Activated T-cell treated with anti-CD3 and anti-CD28 coated beads for 48 hours (primary cell): ENCODE results near the gene ZNRF1.
"Not testable (repeated sequence)": the region's sequence is repeated elsewhere in the genome, so short reads cannot be mapped to it uniquely, and the experiment has no call there.

ENCODE experiments used
- DNase-seq: peaks from one replicate; pipeline ENCODE4 v3.0.0-alpha.2; 2020; ENCODE audit warnings: low read depth

Gene ZNRF1

DNA sequence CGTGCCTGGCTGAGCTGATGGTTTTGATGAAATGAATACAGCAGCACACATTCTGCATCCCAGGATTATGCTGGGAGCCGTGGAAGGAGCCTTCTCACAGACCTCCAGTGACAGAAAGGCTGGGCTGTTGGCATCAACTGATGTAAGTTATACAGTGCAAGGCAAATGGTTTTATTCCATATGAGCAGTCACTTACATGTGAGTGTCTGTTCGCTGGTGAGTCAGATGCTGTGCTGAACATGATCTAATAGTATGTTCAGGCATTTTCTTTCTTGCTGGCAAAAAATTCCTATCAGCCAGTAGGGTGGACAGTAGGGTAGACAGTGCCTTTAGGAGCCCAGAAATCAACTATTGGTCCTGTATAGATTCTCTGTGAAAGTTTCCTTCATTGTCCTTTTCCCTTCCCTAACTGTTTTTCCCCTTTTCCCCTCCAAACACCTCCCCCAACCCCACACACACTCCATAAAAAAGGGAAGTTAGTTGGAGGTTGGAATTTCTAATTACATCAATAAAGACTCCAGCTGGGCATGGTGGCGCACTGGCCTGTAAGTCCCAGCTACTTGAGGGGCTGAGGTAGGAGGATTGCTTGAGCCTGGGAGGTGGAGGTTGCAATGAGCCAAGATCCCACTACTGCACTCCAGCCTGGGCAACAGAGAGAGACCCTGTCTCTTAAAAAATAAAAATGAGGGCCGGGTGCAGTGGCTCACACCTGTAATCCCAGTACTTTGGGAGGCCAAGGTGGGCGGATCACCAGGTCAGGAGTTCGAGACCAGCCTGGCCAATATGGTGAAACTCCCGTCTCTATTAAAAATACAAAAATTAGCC is 81.6 kb downstream of the ZNRF1 start:
- DNase-seq: no peak

DNA sequence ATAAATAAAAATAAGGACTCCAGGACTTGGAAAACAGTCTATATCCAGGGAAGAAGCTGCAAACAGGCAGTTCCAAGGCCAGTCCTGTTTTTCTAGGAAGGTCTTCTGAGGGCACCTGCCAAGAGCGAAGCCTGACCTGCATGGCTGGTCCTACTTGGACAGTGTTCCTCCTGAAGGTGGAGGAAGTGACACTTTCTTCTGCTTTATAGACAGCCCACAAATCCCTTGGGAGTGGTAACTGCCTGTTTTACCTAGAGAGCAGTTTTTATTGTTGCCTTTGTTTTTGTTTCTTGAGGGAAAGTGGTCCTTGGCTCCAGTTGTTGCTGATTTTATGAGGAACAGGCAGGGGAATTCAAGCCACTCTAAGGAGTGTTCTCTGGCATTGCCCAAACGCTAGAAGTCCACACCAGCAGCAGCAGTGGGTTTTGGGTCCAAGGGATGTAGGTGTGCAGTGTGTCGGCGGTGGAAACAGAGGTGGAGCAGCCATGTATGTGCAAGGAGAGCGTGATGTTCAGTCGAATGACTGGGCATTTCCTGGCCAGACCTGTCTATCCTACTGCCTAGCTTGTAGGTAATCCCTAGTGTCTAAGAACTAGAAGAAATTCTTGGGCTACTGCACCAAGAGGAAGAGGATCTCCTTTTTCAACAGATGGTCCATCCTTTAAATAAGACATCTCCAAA is 82.5 kb downstream of the ZNRF1 start:
- no peak for DNase-seq

DNA sequence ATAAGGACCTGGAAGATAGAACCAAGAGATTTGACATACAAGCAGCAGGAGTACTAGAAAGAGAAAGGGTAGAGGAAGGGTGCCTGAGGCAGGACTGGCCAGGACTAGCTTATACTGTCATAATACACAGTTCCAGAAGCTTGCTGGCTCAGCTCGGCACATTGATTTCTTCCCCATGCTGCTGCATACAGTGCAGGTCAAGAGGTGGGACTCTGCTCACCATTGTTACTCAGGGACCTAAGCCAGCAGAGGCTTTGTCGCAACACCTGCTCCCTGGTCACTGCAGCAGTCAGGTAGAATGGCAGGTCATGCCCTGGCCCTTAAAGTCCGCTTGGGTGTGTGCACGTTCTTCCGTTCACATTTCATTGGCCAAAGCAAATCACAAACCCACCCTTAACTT is 85.0 kb downstream of the ZNRF1 start:
- no peak for DNase-seq

DNA sequence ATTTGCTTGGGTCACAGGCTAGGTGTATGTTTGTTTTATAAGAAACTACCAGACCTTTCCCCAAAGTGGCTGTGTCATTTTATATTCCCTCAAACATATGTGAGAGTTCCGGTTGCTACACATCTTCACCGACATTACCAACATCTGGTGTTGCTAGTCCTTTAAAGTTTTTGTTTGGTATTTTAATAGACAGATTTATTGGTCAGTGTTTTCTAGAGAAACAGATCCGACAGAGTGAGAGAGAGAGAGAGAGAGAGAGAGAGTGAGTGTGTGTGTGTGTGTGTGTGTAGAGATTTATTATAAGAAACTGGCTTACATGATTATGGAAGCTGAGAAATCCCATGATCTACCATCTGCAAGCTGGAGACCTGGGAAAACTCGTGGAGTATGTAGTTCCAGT is 86.7 kb downstream of the ZNRF1 start:
- DNase-seq: no peak

DNA sequence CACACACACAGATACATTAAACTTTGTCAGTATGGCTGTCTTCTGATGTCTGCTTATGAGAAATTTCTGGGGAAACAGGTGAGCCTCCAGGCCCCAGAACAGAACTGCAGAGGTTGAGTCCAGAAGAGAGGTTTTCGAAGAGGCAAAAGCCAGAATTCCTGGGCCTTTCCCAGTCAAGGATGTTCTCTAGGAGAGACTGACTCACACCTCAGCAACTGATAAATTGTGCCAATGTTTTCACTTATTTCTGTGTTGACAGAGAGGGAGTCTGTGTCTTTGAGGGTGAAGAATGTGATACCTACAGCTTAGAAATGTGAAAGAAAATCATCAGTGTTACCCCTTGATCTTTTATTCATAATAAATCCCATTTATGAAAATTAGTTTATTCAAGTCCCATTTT is 87.5 kb downstream of the ZNRF1 start:
- no peak for DNase-seq

DNA sequence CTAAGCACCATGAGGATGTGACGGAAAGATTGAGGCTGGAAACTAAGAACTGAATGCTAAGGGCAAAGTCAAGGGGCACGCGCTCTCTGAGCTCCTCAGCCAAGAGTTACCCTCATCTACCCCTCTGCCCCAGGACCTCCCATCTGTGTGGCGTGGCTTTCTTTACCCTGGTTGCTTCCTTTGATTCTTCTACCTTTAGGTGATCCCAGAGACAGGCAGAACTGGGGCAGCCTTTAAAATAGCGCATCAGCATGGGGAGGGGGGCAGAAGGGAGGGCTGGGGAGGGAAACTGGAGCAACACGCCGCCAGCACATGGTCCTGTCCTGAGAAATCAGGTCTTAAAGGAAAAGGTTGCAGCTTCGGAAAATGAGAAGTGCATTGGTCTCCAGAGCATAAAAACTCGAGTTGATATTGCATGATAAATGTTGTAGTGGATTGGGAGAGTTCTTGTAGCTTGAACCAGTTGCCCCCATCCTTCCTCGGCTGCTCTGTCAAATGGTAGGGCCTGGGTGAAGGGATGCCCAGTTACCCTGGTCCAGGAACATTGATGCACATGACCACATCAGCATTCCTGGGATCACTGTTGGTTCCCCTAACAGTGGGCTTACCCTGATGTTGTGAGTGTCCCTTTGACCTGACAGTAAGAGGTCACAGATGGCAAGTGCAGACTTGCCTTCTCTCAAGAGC is 88.0 kb downstream of the ZNRF1 start:
- no peak for DNase-seq

DNA sequence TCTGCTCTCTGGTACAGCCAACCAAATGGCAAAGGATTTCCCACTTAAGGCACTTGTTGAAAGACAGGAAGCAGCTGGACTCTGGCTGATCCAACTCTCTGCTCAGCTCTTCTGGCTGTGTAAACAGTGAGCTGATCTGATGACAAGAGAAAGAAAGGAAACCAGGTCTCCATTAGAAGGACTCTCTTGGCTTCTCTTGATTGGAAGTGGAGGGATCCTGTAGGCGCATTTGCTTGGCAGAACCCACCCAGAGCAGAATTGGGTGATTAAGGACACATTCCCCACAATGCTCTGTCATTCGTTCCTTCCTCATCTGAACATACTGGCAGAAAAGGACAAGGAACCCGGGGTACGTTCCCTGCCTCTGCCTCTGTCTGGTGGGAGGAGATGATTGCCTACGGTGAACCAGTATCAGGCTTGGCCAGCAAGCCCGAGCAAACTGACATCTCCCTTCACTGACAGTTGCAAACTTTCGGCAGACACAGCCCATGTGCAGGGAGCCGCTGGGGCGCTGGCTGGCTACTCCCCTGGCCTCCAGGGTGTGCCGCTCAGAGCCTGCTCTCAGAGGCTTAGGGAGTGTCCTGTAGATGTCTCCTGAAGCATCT is 88.7 kb downstream of the ZNRF1 start:
- no peak for DNase-seq

DNA sequence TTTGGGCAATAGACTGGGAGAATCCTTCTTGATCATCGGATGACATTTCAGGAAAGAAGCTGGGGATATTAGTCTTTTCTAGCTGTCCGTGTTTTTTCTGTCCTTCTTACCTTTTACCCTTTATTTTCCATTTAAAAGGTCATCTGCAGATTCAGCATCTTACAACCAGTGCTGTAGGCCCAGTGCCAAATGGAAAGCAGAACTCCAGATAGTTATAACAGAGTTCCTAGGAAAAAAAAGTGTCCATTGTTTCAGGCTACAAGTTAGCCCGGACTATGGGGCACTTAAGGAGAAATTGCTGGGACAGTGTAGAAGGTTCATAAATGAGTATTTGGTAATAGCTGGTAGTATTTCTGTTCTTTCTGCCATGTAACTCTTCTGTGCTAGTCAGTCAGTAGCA is 89.4 kb downstream of the ZNRF1 start:
- DNase-seq: no peak

DNA sequence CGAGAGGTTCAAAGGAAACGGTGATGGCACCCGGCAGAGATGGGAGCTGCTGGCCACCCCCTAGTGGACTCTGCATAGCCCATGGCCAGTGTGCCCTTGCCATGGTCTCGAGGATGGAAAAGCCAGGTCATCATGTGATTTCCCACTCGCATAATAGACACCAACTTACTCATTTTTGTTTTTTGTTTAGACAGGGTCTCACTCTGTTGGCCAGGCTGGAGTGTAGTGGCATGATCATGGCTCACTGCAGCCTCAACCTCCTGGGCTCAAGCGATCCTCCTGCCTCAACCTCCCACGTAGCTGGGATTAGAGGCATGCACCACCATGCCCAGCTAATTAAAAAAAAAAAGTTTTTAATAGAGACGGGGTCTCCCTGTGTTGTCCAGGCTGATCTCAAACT is 90.1 kb downstream of the ZNRF1 start:
- no peak for DNase-seq

DNA sequence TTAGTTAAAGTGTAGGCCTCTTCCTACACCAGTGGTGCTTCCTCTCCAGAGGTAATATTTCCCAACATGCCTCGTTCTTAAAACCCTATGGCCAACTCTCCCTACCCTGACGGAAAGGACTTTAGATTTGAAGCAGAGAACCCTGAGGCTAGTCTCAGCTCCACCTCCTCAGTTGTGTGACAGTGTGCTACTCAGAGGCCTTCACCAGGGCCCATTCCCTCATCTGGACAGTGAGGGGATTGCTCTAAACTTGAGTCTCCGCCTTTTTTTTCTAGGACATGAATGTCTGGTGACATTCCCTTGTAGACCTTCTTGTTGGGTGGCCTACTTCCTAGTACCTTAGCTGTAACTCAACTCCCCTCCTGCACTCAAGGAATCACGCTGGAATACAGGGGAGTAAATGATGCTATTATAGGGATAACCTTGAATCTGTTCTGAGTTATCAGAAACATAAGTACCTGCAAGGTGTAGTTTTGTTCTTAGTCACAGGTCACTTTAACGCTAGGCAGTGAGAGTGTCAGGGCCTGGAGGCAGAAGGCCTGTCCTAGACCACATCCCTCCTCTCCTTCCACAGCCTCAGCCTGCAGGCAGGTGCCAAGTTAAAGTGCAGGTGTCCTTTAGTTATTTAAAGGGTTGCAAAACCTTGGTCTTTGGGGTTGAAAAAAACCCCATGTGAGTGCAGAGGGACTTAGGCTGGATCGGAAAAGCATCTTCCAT is 90.8 kb downstream of the ZNRF1 start:
- DNase-seq: no peak

DNA sequence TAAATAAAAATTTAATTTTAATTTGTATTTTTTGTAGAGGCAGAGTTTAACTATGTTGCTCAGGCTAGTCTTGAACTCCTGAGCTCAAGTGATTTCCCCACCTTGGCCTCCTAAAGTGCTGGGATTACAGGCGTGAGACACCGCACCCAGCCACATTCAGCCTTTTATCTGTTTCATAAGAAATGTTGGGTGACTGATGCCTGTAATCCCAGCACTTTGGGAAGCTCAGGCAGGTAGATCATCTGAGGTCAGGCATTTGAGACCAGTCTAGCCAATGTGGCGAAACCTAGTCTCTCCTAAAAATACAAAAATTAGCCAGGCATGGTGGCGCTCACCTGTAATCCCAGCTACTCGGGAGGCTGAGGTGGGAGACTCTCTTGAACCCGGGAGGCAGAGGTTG is 92.1 kb downstream of the ZNRF1 start:
- DNase-seq: not testable (repeated sequence)

DNA sequence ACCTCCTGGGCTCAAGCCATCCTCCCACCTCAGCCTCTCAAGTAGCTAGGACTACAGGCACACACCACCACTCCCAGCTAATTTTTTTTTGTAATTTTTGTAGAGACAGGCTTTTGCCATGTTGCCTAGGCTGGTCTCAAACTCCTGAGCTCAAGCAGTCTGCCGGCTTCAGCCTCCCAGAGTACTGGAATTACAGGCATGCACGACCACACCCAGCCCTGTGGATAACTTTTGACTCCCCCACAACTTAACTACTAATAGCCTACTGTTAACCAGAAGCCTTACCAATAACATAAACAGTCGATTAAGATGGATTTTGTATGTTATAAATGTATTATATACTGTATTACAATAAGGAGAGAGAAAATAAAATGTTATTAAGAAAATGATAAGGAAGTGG is 92.8 kb downstream of the ZNRF1 start:
- DNase-seq: not testable (repeated sequence)

DNA sequence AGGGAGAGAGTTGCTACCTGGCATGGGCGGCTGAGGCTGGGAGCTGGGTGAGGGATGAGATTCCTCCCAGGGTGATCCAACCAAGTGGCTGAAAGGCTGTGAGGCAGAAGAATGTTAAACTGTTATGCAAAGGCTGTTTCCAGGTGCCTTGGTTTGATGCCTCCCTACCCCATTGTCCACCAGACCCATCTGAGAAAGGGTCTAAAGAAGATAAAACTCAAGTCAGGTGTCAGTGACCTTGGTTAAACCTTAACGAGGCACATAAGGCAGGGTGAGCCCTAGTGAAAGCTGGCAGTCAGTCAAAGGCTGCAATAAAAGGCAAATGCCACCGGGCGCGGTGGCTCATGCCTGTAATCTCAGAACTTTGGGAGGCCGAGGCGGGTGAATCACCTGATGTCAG is 94.0 kb downstream of the ZNRF1 start:
- DNase-seq: no peak

DNA sequence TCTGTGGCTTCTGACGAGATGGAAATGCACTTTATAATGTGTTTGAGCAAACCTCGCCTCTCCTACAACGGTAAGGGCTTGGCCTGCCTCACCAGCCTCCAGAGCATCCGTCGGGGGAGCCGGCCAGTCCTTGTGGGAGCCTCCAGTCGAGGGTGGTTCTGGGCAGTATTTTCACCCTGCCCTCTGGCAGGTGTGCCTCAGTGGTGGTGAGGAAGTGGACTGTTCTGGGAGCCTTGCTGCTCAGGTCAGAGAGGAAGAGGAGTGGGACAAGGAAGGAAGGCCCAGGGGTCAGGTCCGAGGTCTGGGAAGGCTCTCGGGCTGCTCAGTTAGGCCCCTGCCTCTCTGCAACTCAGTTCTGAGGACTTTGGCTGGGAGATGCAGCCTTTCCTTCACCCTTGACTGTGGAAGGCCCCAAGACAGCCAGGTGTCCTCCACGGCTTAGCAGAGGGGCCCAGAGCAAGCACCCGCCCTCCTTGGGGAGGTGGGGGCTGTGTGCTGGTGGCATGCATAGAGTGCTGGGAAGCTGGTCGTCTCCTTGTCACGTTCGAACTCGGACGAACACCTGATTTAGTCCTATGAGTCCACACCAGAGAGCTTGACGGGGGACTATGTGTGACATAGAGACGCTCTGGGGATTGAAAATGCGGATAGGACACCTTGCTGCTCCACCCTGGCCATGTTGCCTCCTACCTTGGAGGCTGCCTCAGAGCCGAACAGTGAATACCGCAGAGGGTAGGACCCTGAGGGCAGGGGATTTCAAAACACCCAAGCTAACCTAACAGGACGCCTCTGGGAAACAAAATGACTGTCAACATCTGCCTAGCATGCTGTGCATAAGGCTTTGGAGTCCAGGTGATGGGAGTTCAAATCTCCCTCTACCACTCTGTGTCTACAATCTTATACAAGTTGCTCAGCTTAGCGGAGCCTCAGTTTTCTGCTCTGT is 95.0 kb downstream of the ZNRF1 start:
- no peak for DNase-seq

DNA sequence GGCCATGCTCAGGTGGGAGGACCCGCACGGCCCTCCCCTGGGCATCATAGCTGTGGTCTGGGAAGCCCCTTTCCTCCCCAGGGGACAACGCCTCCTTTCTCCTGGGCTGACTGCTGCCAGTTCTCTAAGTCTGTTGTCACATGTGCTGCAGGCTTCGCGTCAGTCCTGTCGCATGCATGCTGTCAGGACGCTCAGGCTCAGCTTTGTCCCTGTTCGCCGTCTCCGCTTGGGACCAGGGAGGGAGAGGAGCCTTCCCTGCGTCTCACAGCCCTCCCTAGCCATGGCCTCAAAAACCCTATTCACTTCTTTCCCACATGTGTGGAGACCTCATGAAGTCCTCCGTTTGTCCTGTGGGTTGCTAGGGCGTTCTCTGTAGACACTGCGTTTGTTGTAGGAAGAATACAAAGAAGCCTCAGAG is 96.4 kb downstream of the ZNRF1 start:
- no peak for DNase-seq

DNA sequence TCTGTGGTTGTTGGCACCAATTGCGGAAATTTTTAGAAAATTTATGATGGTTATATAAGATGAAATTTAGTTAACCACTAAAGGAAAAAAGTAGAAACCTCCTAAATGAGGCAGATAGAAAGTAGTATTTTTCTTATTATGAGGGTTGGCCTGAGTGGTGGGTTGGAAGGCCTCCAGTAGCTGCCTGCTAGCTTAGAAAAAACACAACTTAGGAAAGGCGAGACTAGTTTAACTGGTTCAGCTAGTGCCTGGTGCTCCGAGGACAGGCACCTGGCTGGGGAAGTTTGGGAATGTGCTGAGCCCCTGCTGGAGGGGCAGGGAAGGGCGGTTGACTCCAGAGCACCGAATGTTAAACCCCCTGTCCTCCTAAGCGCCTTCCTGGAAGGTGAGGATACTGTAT is 97.8 kb downstream of the ZNRF1 start:
- DNase-seq: no peak

DNA sequence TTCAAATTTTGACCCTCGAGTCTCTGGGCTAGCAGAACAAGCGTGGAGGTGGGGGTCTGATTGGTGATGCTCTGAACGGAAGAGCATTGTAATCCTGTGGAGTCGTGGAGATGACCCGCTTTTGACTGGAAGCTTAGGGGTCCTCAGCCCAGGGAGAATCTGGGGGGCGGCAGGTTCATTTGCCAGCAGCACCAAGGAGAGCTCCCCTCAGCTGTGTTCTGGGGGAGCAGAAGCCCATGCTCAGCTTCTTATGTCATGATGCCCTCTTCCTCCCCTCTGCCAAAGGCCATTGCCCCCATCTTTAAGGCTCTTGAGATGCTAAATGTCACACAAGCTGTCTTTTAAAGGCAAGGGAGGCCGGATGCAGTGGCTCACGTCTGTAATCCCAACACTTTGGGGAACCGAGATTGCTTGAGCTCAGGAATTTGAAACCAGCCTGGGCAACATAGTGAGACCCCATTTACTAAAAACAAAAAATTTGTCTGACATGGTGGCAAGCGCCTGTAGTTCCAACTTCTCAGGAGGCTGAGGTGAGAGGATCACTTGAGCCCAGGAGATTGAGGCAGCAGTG is 98.5 kb downstream of the ZNRF1 start:
- DNase-seq: no peak

DNA sequence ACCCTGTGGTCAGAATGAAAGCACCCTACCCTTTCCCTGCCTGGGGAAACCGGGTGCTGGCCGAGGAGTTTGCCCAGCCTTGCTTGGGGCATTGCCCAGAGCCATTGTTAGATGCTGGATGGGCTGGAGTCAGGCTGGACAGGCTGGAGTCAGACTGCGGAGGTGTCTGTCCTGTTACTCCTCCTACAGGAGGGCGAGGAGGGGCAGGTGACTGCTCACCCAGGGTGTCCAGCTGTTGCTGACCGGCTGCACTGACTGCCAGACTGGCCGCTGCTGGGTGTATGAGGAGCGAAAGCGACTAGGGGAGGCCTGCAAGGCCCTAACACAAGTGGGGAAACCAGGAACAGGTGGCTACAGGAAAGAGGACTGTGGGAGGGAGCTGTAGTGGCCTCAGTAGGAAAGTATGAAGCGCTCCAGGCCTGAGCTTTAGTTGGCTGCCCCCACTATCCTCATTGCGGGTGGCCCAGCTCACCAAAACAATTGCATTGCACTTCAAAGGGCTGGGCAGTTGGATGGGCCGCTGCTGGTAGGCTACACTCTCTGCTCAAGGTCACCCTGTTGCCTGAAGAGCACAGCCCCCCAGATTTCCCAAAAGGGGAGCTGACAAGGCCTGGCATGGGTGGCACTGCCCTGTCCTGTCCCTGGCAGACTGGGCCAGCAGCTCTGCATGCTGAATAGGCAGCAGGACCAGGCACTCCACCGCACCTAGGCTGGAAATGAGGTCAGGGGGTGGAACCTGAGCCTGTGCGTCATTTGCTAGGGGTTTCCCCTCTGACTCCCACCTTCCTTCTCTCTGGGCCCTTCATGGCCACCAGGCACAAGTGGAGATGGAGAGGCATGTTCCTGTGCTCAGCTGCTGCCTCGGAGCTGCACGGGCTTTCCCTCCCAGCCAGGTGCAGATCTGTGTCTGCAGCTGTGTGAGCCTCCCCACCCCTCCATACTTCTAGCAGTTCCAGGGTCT is 99.4 kb downstream of the ZNRF1 start:
- DNase-seq: peak; percentile 73

DNA sequence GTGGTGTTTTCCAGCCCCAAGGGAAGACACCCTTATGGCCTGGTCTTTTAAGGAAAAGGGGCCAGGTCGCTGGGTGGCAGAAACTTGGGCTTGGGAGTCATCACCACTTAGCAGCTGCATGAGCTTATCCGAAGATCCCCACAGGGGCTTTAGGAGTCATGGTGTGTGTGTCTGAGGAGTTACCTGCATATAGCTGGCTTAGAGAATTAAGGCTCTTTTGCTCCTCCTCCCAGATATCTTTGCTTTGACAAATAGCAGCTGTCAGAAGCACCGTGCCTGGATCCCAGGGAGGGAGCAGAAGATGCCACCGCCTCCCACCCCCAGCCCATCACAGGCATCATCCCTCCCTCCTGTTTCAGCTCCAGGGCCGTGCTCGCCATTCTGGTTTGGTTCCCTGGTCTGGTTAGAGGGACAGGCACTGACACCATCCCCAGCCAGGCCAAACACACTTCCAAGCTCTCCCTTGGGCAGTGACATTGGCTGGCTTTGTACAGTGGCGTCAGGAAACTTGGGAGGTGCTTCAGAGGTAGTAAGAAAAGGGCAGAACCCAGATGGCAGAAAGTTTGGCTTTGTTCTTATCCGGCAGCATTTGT is 100.3 kb downstream of the ZNRF1 start:
- DNase-seq: no peak
